Gastrocnemius medialis (tissue), 4 donors: ENCODE results near the gene SOS2.

Source experiments
- CTCF ChIP-seq, 5 experiments: fragments of 450-650 bp in 3 of 5; fragments of 200-600 bp in 2 of 5; sonication (generic) in 2 of 5; IDR thresholded peaks in 4 of 5; conservative IDR thresholded peaks in 1 of 5; 1 replicate in 4 of 5; 2 replicates in 1 of 5; pipeline ENCODE4 v1.5.1; 2016 to 2019; ENCODE audit warnings: antibody characterized with exemption in 5 of 5, mild to moderate bottlenecking in 3 of 5, moderate library complexity in 3 of 5
- POLR2A ChIP-seq, 2 donors: fragments of 450-650 bp; IDR thresholded peaks; one replicate each; pipeline ENCODE4 v1.6.1; 2017; ENCODE audit warnings: antibody characterized with exemption in 2 of 2, mild to moderate bottlenecking in 2 of 2, moderate library complexity in 2 of 2

- TF ChIP-seq CTCF (IDR thresholded peaks at IDR 0.05 in 4 of 5, conservative IDR thresholded peaks at IDR 0.05 in 1 of 5) (no peak), POLR2A (IDR thresholded peaks at IDR 0.05) (no peak)
Measured at GRCh38 chr14:50082308-50082742, 149.1 kb downstream of the SOS2 start.
